DOHH2 (cell line): ENCODE data around the gene SLC39A2.

ENCODE experiments used
- H3F3A ChIP-seq: fragments of 200-600 bp; sonication (generic), shearing (Covaris generic); 2 replicates; pipeline ENCODE4 v1.6.0; 2016; ENCODE audit warnings: antibody characterized with exemption, mild to moderate bottlenecking; ENCODE audit not compliant: control insufficient read depth, insufficient read depth
- H3K27ac ChIP-seq: fragments of 200-600 bp; sonication (generic); 2 replicates; pipeline ENCODE4 v1.5.1; 2014; ENCODE audit warnings: low read depth, mild to moderate bottlenecking, low read length, moderate library complexity
- H3K27me3 ChIP-seq: fragments of 200-600 bp; sonication (generic); 2 replicates; pipeline ENCODE4 v1.6.1; 2014; ENCODE audit warnings: mild to moderate bottlenecking, low read length, mixed read lengths; ENCODE audit not compliant: control insufficient read depth
- H3K36me3 ChIP-seq: fragments of 200-600 bp; sonication (generic); 2 replicates; pipeline ENCODE4 v1.6.1; 2014; ENCODE audit warnings: mild to moderate bottlenecking, low read length, moderate library complexity, mixed read lengths; ENCODE audit not compliant: control insufficient read depth
- H3K4me1 ChIP-seq: fragments of 200-600 bp; sonication (generic); 2 replicates; pipeline ENCODE4 v1.6.1; 2014; ENCODE audit warnings: mild to moderate bottlenecking, low read length, mixed read lengths; ENCODE audit not compliant: control insufficient read depth
- H3K4me2 ChIP-seq: fragments of 200-600 bp; sonication (generic); 2 replicates; pipeline ENCODE4 v1.6.0; 2014; ENCODE audit warnings: mild to moderate bottlenecking, low read length, moderate library complexity
- H3K4me3 ChIP-seq: fragments of 200-600 bp; sonication (generic); 2 replicates; pipeline ENCODE4 v1.5.1; 2014; ENCODE audit warnings: mild to moderate bottlenecking, low read length, mixed read lengths
- H3K79me2 ChIP-seq: fragments of 200-600 bp; sonication (generic); 2 replicates; pipeline ENCODE4 v1.6.1; 2014; ENCODE audit warnings: mild to moderate bottlenecking, low read length, mixed read lengths; ENCODE audit not compliant: control insufficient read depth
- H3K9me2 ChIP-seq: fragments of 200-600 bp; sonication (generic); replicated peaks from 2 replicates; pipeline ENCODE4 v1.6.1; 2014; ENCODE audit warnings: mild to moderate bottlenecking, low read length, mixed read lengths; ENCODE audit not compliant: control insufficient read depth
- H3K9me3 ChIP-seq: fragments of 200-600 bp; sonication (generic); 2 replicates; pipeline ENCODE4 v1.6.1; 2014; ENCODE audit warnings: antibody characterized with exemption, low read length, mixed read lengths; ENCODE audit not compliant: control insufficient read depth, insufficient read depth
- H4K20me1 ChIP-seq: fragments of 200-600 bp; sonication (generic); 2 replicates; pipeline ENCODE4 v1.6.0; 2014; ENCODE audit warnings: low read depth, mild to moderate bottlenecking, antibody characterized with exemption, low read length, moderate library complexity; ENCODE audit not compliant: control insufficient read depth, insufficient read depth
- CTCF ChIP-seq: fragments of 200-600 bp; sonication (generic); IDR thresholded peaks from one replicate; pipeline ENCODE4 v1.5.1; 2014; ENCODE audit warnings: antibody characterized with exemption, mild to moderate bottlenecking, low read depth, low read length; ENCODE audit not compliant: poor library complexity, severe bottlenecking
- EZH2phosphoT487 ChIP-seq: fragments of 200-600 bp; sonication (generic); IDR thresholded peaks from 2 replicates; pipeline ENCODE4 v1.6.1; 2017; ENCODE audit warnings: borderline replicate concordance, mild to moderate bottlenecking, antibody characterized with exemption, low read length, moderate library complexity, mixed read lengths

Gene SLC39A2

GRCh38 chr14:21016413-21017190 lies 17.5 kb downstream of the SLC39A2 start:
- no peaks in the 10 kb centered on the region for H4K20me1 ChIP-seq
- no peaks in the 10 kb centered on the region for H3K9me3 ChIP-seq
- no peaks in the 10 kb centered on the region for H3K79me2 ChIP-seq
- TF ChIP-seq EZH2phosphoT487 (no peak), CTCF (no peak)
- H3K4me3 ChIP-seq: no peak overlapping the region
- H3F3A ChIP-seq: no peaks in the 10 kb centered on the region
- H3K27ac ChIP-seq: no peak overlapping the region
- no peaks in the 10 kb centered on the region for H3K9me2 ChIP-seq
- H3K27me3 ChIP-seq: peaks cover 20% of the 10 kb centered on the region
- no peak overlapping the region for H3K4me2 ChIP-seq
- no peaks in the 10 kb centered on the region for H3K4me1 ChIP-seq
- H3K36me3 ChIP-seq: no peaks in the 10 kb centered on the region

GRCh38 chr14:21017528-21018245 lies 18.6 kb downstream of the SLC39A2 start:
- no peak overlapping the region for H3K27ac ChIP-seq
- H3K36me3 ChIP-seq: no peaks in the 10 kb centered on the region
- no peaks in the 10 kb centered on the region for H3K79me2 ChIP-seq
- H3K9me2 ChIP-seq: no peaks in the 10 kb centered on the region
- peaks cover 22% of the 10 kb centered on the region for H3K27me3 ChIP-seq
- H3K9me3 ChIP-seq: no peaks in the 10 kb centered on the region
- no peak overlapping the region for H3K4me2 ChIP-seq
- TF ChIP-seq CTCF (no peak), EZH2phosphoT487 (no peak)
- H4K20me1 ChIP-seq: no peaks in the 10 kb centered on the region
- no peaks in the 10 kb centered on the region for H3F3A ChIP-seq
- no peak overlapping the region for H3K4me3 ChIP-seq
- H3K4me1 ChIP-seq: no peaks in the 10 kb centered on the region

- no peak overlapping the region for H3K4me2 ChIP-seq
- no peaks in the 10 kb centered on the region for H3K9me2 ChIP-seq
- TF ChIP-seq EZH2phosphoT487: no peak
- TF ChIP-seq CTCF: no peak
- no peaks in the 10 kb centered on the region for H3F3A ChIP-seq
- no peaks in the 10 kb centered on the region for H4K20me1 ChIP-seq
- H3K27me3 ChIP-seq: peaks cover 26% of the 10 kb centered on the region
- no peaks in the 10 kb centered on the region for H3K9me3 ChIP-seq
- no peaks in the 10 kb centered on the region for H3K36me3 ChIP-seq
- no peak overlapping the region for H3K4me3 ChIP-seq
- no peaks in the 10 kb centered on the region for H3K4me1 ChIP-seq
- no peak overlapping the region for H3K27ac ChIP-seq
- no peaks in the 10 kb centered on the region for H3K79me2 ChIP-seq
Measured at GRCh38 chr14:21018286-21018685, 19.2 kb downstream of the SLC39A2 start.
